Heart left ventricle (tissue), 13 donors: Measurements from ENCODE around the gene TULP4.

Source experiments
- CTCF ChIP-seq, 12 donors: fragments of 200-600 bp; sonication (generic) in 4 of 12; IDR thresholded peaks; one replicate each; pipeline versions ENCODE4 v1.5.0 to v1.8.0; 2018 to 2022; ENCODE audit warnings: antibody characterized with exemption in 12 of 12, mild to moderate bottlenecking in 5 of 12
- POLR2A ChIP-seq, 2 donors: fragments of 450-650 bp; IDR thresholded peaks; one replicate each; pipeline ENCODE4 v1.6.1; 2017; ENCODE audit warnings: antibody characterized with exemption in 2 of 2, mild to moderate bottlenecking in 2 of 2, moderate library complexity in 2 of 2
- donor health status: ischemic (EF 13 %, LVEDD 7.1; RV severe dilation, severe dysfunction).
- donor health status: DM: no; HTN: yes; CAD: no.
- donor health status: DM: no; HTN: no; CAD: no.
- donor health status: ischemic (EF 25% LVEDD 6.9; RV normal size, moderate dysfunction).
- donor health status: ischemic (EF 25% LVEDD 5.7; RV mildly dilated, moderate dysfunction).
- donor health status: ischemic (EF 35%, LVEDD 5.7; RV mildly dilated, moderate dysfunction).
- donor health status: nonischemic (EF 11% LVEDD 7.7; RV severe dilation, severe dysfunction).
- donor health status: DM: yes; HTN: yes; CAD: no.
- donor health status: PGD.
- donor health status: ischemic (EF 29% LVEDD 5.4; RV normal size, mild dysfunction).
- donor health status: nonischemic (EF 23%, LVEDD 6.1; RV moderate dilation, normal function).

DNA sequence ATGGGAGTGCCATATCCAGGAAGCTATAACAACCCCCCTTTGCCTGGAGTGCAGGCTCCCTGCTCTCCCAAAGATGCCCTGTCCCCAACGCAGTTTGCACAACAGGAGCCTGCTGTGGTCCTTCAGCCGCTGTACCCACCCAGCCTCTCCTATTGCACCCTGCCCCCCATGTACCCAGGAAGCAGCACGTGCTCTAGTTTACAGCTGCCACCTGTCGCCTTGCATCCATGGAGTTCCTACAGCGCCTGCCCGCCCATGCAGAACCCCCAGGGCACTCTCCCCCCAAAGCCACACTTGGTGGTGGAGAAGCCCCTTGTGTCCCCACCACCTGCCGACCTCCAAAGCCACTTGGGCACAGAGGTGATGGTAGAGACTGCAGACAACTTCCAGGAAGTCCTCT is 191.0 kb downstream of the TULP4 start:
- TF ChIP-seq CTCF (IDR thresholded peaks at IDR 0.05) (no peak), POLR2A (IDR thresholded peaks at IDR 0.05) (no peak)
